MM.1S (cell line): ENCODE data around the gene LAYN.

ENCODE experiments used
- EZH2 ChIP-seq: fragments of 300-600 bp; sonication (generic); optimal IDR thresholded peaks from 2 replicates; pipeline ENCODE3; 2017; ENCODE audit warnings: low read depth, mild to moderate bottlenecking, antibody characterized with exemption, low read length, mixed read lengths
- EZH2phosphoT487 ChIP-seq: fragments of 300-600 bp; sonication (generic); IDR thresholded peaks from 2 replicates; pipeline ENCODE4 v1.6.1; 2018; ENCODE audit warnings: antibody characterized with exemption, low read length
- TF ChIP-seq, protein P1 (sequence below): fragments of 300-600 bp; sonication (generic); IDR thresholded peaks from 2 replicates; pipeline ENCODE4 v1.5.1; 2016; ENCODE audit warnings: antibody characterized with exemption, low read length, mixed read lengths

DNA sequence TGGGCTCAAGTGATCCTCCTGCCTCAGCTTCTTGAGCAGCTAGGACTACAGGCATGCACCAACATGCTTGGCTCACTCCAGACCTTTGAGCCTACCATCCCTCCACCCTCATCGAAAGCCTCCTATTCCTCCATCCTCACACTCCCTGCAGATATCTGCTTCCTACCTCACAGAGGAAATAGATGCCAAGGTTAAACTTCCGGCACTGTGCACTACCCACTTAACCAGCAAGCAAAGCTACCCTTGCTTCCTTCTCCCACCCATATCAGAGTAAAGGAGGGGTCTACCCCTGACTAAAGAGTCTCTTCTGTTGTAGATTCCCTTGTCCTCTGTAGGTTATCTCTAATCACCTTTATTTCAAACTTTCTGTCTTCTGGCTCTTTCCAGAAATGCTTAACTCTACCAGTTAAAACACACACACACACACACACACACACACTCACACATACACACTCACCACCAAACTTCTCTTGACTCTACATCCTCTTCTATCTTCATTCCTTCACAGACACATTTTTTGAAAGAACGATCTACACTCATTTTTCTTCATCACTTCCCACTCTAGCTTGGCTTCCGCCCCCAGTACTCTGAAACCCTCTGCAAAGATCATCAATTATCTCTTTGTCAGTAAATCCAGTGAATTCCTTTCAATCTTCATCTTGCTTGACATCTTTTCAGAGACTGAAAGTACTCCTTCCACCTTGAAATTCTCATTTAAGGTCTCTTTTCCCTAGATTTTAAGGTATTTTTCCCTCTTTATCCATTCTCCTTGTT is 50.9 kb downstream of the LAYN start:
- TF ChIP-seq, protein P1, sequence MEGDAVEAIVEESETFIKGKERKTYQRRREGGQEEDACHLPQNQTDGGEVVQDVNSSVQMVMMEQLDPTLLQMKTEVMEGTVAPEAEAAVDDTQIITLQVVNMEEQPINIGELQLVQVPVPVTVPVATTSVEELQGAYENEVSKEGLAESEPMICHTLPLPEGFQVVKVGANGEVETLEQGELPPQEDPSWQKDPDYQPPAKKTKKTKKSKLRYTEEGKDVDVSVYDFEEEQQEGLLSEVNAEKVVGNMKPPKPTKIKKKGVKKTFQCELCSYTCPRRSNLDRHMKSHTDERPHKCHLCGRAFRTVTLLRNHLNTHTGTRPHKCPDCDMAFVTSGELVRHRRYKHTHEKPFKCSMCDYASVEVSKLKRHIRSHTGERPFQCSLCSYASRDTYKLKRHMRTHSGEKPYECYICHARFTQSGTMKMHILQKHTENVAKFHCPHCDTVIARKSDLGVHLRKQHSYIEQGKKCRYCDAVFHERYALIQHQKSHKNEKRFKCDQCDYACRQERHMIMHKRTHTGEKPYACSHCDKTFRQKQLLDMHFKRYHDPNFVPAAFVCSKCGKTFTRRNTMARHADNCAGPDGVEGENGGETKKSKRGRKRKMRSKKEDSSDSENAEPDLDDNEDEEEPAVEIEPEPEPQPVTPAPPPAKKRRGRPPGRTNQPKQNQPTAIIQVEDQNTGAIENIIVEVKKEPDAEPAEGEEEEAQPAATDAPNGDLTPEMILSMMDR: no peak
- TF ChIP-seq EZH2 (no peak), EZH2phosphoT487 (no peak)
